PFSK-1 (cell line): ENCODE data around the gene GRM4.

ENCODE experiments used
- FOXP2 ChIP-seq: optimal IDR thresholded peaks from 2 replicates; pipeline ENCODE3; 2011; ENCODE audit warnings: borderline replicate concordance, control low read depth, inconsistent platforms; ENCODE audit not compliant: insufficient read depth; ENCODE audit errors: extremely low read length, extremely low read depth
- POLR2AphosphoS5 ChIP-seq: IDR thresholded peaks from 2 replicates; pipeline ENCODE4 v1.6.1; 2012; ENCODE audit warnings: low read depth, mild to moderate bottlenecking, control low read depth, low read length, moderate library complexity
- REST ChIP-seq, 2 experiments: IDR thresholded peaks; 2 replicates each; pipeline versions ENCODE4 v1.6.1 to v1.8.0; 2011 to 2012; ENCODE audit warnings: low read depth in 2 of 2, low read length in 2 of 2, control low read depth in 1 of 2, inconsistent platforms in 1 of 2, mild to moderate bottlenecking in 1 of 2, moderate library complexity in 1 of 2; ENCODE audit not compliant: insufficient read depth in 1 of 2
- SIN3A ChIP-seq: IDR thresholded peaks from 2 replicates; pipeline ENCODE4 v1.6.1; 2012; ENCODE audit warnings: mild to moderate bottlenecking, low read length, moderate library complexity, borderline replicate concordance; ENCODE audit not compliant: insufficient read depth
- TAF1 ChIP-seq: IDR thresholded peaks from 2 replicates; pipeline ENCODE4 v1.6.1; 2012; ENCODE audit warnings: low read length, control low read depth, borderline replicate concordance; ENCODE audit not compliant: insufficient read depth

GRM4 gene

GRCh38 chr6:34104186-34104585 lies 41.7 kb downstream of the GRM4 start:
- no peak for TF ChIP-seq TAF1
- no peak for TF ChIP-seq REST (IDR thresholded peaks at IDR 0.05; ENCODE audit: insufficient read depth in 1 of 2, low read depth in 2 of 2, low read length in 2 of 2)
- no peak for TF ChIP-seq FOXP2
- TF ChIP-seq SIN3A = no peak
- no peak for TF ChIP-seq POLR2AphosphoS5

- TF ChIP-seq POLR2AphosphoS5 (no peak), SIN3A (no peak), TAF1 (no peak), REST (IDR thresholded peaks at IDR 0.05; ENCODE audit: insufficient read depth in 1 of 2, low read depth in 2 of 2, low read length in 2 of 2) (no peak), FOXP2 (no peak)
Measured at GRCh38 chr6:34103321-34103720, 42.6 kb downstream of the GRM4 start.

- TF ChIP-seq TAF1 (no peak), FOXP2 (no peak), POLR2AphosphoS5 (no peak), SIN3A (no peak), REST (IDR thresholded peaks at IDR 0.05; ENCODE audit: insufficient read depth in 1 of 2, low read depth in 2 of 2, low read length in 2 of 2) (no peak)
Measured at GRCh38 chr6:34102696-34103095, 43.2 kb downstream of the GRM4 start.

GRCh38 chr6:34102099-34102656 lies 43.7 kb downstream of the GRM4 start:
- TF ChIP-seq FOXP2 (no peak), TAF1 (no peak), SIN3A (no peak), REST (IDR thresholded peaks at IDR 0.05; ENCODE audit: insufficient read depth in 1 of 2, low read depth in 2 of 2, low read length in 2 of 2) (no peak), POLR2AphosphoS5 (no peak)

GRCh38 chr6:34100788-34101187 lies 45.1 kb downstream of the GRM4 start:
- TF ChIP-seq TAF1 (no peak), POLR2AphosphoS5 (no peak), FOXP2 (no peak), REST (IDR thresholded peaks at IDR 0.05; ENCODE audit: insufficient read depth in 1 of 2, low read depth in 2 of 2, low read length in 2 of 2) (no peak), SIN3A (no peak)
